ENCODE measurements around the gene ADAT3.

- no peak for TF ChIP-seq POLR2A (IDR thresholded peaks at IDR 0.05)
- no peak for TF ChIP-seq CTCF (IDR thresholded peaks at IDR 0.05)
Measured at GRCh38 chr19:1917926-1918325, 12.7 kb downstream of the ADAT3 start.
